ENCODE data around the gene FAH.

- TF ChIP-seq CTCF (IDR thresholded peaks at IDR 0.05) (no peak), EP300 (IDR thresholded peaks at IDR 0.05) (no peak), POLR2A (IDR thresholded peaks at IDR 0.05; ENCODE audit: low read depth) (peak; percentile 15)
These were observed at the start of gene FAH for GRCh38 chr15:80152896-80153876.
